Neural cell (in vitro differentiated cells): ENCODE data around the gene ZNF362. TPM values are rescaled to one million over a fixed set of nuclear protein-coding genes. Genes with fewer than 3 reads are reported as not detected.

Experiments used
- H2AFZ ChIP-seq: fragments of 200-600, 300-800 bp; sonication (generic), shearing (Covaris generic); 2 replicates; pipeline ENCODE4 v1.6.0; 2014; ENCODE audit warnings: low read depth, mild to moderate bottlenecking, antibody characterized with exemption, low read length, moderate library complexity
- H3F3A ChIP-seq: fragments of 200-600 bp; shearing (Covaris generic); 2 replicates; pipeline ENCODE4 v1.6.1; 2016; ENCODE audit warnings: mild to moderate bottlenecking, moderate library complexity, mixed read lengths, antibody characterized with exemption, low read length; ENCODE audit not compliant: insufficient read depth, poor library complexity, severe bottlenecking
- H3K27ac ChIP-seq: fragments of 200-600, 300-800 bp; sonication (generic), shearing (Covaris generic); 2 replicates; pipeline ENCODE4 v1.5.1; 2014; ENCODE audit warnings: mild to moderate bottlenecking, low read length, moderate library complexity
- H3K27me3 ChIP-seq: fragments of 300-800, 200-600 bp; sonication (generic), shearing (Covaris generic); 2 replicates; pipeline ENCODE4 v1.6.0; 2014; ENCODE audit warnings: mild to moderate bottlenecking, low read depth, low read length, moderate library complexity; ENCODE audit not compliant: insufficient read depth
- H3K36me3 ChIP-seq: fragments of 300-800, 200-600 bp; sonication (generic), shearing (Covaris generic); 2 replicates; pipeline ENCODE4 v1.5.1; 2014; ENCODE audit warnings: mild to moderate bottlenecking, antibody characterized with exemption, low read length, moderate library complexity; ENCODE audit not compliant: insufficient read depth
- H3K4me2 ChIP-seq: fragments of 300-800, 200-600 bp; sonication (generic), shearing (Covaris generic); 2 replicates; pipeline ENCODE4 v1.6.0; 2014; ENCODE audit warnings: mild to moderate bottlenecking, low read length
- H3K4me3 ChIP-seq: fragments of 300-800, 200-600 bp; sonication (generic), shearing (Covaris generic); 2 replicates; pipeline ENCODE4 v1.5.1; 2014; ENCODE audit warnings: mild to moderate bottlenecking, low read length, moderate library complexity
- H3K79me2 ChIP-seq: fragments of 200-600 bp; shearing (Covaris generic); replicated peaks from 2 replicates; pipeline ENCODE4 v1.6.0; 2014; ENCODE audit warnings: mild to moderate bottlenecking, low read length, moderate library complexity; ENCODE audit not compliant: insufficient read depth
- H3K9ac ChIP-seq: fragments of 300-800, 200-600 bp; sonication (generic), shearing (Covaris generic); 2 replicates; pipeline ENCODE4 v1.6.1; 2016; ENCODE audit warnings: mild to moderate bottlenecking, low read length, mixed read lengths
- H3K9me2 ChIP-seq: fragments of 200-600 bp; shearing (Covaris generic); 2 replicates; pipeline ENCODE4 v1.6.1; 2016; ENCODE audit warnings: mild to moderate bottlenecking, low read length, mixed read lengths; ENCODE audit not compliant: insufficient read depth
- H3K9me3 ChIP-seq: fragments of 200-600, 300-800 bp; sonication (generic), shearing (Covaris generic); 2 replicates; pipeline ENCODE4 v1.6.1; 2016; ENCODE audit warnings: mild to moderate bottlenecking, mixed run types, low read length, moderate library complexity, mixed read lengths
- H4K20me1 ChIP-seq: fragments of 200-600 bp; shearing (Covaris generic); 2 replicates; pipeline ENCODE4 v1.6.1; 2016; ENCODE audit warnings: mild to moderate bottlenecking, mixed run types; ENCODE audit not compliant: insufficient read depth
- CTCF ChIP-seq: fragments of 450-650 bp; IDR thresholded peaks from 2 replicates; pipeline ENCODE4 v1.5.1; 2014; ENCODE audit warnings: antibody characterized with exemption, mild to moderate bottlenecking, moderate library complexity; ENCODE audit not compliant: poor library complexity, severe bottlenecking
- EP300 ChIP-seq: fragments of 450-650 bp; conservative IDR thresholded peaks from 2 replicates; pipeline ENCODE4 v1.6.1; 2014; ENCODE audit warnings: antibody characterized with exemption, mild to moderate bottlenecking, moderate library complexity; ENCODE audit not compliant: poor library complexity, severe bottlenecking
- EZH2 ChIP-seq: fragments of 200-600, 300-800 bp; shearing (Covaris generic), sonication (generic); IDR thresholded peaks from 2 replicates; pipeline ENCODE4 v1.6.1; 2014; ENCODE audit warnings: antibody characterized with exemption, low read length, borderline replicate concordance, mild to moderate bottlenecking; ENCODE audit not compliant: insufficient read depth, poor library complexity, severe bottlenecking
- MXI1 ChIP-seq: fragments of 450-650 bp; conservative IDR thresholded peaks from 2 replicates; pipeline ENCODE4 v1.6.1; 2014; ENCODE audit warnings: antibody characterized with exemption, mild to moderate bottlenecking; ENCODE audit not compliant: poor library complexity, severe bottlenecking
- POLR2AphosphoS5 ChIP-seq: IDR thresholded peaks from 2 replicates; pipeline ENCODE4 v1.6.1; 2012
- RAD21 ChIP-seq: fragments of 450-650 bp; conservative IDR thresholded peaks from 2 replicates; pipeline ENCODE4 v1.6.1; 2014; ENCODE audit warnings: antibody characterized with exemption, mild to moderate bottlenecking, moderate library complexity
- REST ChIP-seq: IDR thresholded peaks from 2 replicates; pipeline ENCODE4 v1.6.1; 2012; ENCODE audit warnings: borderline replicate concordance
- SMC3 ChIP-seq: fragments of 450-650 bp; conservative IDR thresholded peaks from 2 replicates; pipeline ENCODE4 v1.6.1; 2014; ENCODE audit warnings: antibody characterized with exemption, mild to moderate bottlenecking, moderate library complexity; ENCODE audit not compliant: poor library complexity
- TAF1 ChIP-seq: IDR thresholded peaks from 2 replicates; pipeline ENCODE4 v1.6.1; 2012; ENCODE audit warnings: low read depth
- polyA plus RNA-seq: library from polyadenylated mRNA; depleted of rRNA; stranded (reverse); fragments of >200 nt; gene quantifications from 2 replicates; pipeline ENCODE4 v1.2.3, GENCODE V29; 2014

ZNF362 gene
- polyA plus RNA-seq, 1 donor from 2014 or later, result 17.6 TPM

DNA sequence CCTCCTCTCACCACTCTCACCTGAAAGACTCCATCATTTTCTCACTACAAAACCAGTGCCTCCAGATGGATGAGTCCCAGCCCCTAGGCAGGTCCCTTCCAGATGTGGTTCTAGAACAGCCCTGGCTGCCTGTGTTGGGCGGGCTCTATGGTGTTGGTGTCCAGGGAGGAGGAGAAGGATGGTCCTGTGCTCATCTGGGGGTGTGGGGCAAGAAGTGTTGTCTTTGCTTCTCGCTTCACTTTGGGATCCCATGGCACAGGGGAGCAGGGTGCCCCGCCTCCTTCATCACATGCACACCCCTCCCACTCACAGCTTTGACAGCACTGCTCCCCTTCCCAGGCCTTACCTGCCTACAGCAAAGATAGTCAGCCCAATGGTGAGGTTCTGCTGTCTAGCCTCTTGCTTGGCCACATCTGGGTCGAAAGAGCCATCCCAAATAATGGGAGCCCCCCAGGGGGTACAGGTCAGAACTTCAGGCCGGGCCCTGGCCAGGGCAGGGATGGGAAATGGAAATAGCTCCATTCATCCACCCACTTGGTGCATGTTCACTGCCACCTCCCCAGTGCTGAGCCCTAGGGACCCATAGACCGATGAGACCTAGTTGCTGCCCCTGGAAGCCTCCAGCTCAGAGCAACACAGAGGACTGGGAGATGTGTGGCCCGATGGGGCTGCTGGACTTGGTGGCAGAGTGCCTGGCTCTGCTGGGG lies 55.6 kb downstream of the ZNF362 start:
- Histone ChIP-seq H3K9me2 (no peaks in the 10 kb centered on the region), H3K9ac (no peak overlapping the region)
- TF ChIP-seq EZH2 (no peak), TAF1 (no peak), MXI1 (no peak), POLR2AphosphoS5 (no peak), EP300 (no peak), CTCF (no peak), RAD21 (no peak), SMC3 (no peak), REST (no peak)

DNA sequence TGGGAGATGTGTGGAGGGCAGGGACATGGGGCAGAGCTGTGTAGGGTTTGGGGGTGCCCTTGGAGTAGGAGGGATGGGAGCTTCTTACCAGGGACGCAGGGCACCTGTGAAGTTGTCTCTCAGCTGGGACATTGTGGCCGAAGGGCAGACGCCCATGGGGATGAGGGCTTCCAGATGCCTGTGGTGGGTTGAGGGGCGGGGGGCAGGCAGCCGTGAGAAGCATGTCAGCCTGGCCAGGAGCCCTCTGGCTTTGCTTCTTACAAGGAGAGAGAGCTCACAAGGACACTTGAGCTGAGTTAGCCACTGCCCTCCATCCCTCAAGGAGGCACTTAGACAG lies 56.1 kb downstream of the ZNF362 start:
- Histone ChIP-seq H3K27ac (no peak overlapping the region), H3K9ac (no peak overlapping the region), H3K9me3 (no peaks in the 10 kb centered on the region), H3K27me3 (no peaks in the 10 kb centered on the region), H3F3A (no peaks in the 10 kb centered on the region), H3K79me2 (no peaks in the 10 kb centered on the region), H4K20me1 (no peaks in the 10 kb centered on the region), H2AFZ (no peak overlapping the region), H3K36me3 (no peaks in the 10 kb centered on the region), H3K4me3 (no peak overlapping the region), H3K9me2 (no peaks in the 10 kb centered on the region), H3K4me2 (no peak overlapping the region)
- TF ChIP-seq EZH2 (no peak), SMC3 (no peak), MXI1 (no peak), TAF1 (no peak), CTCF (no peak), REST (no peak), RAD21 (no peak), EP300 (no peak), POLR2AphosphoS5 (no peak)

More for the DNA sequence above, 55.6 kb downstream of the ZNF362 start:
- no peak overlapping the region for H3K27ac ChIP-seq
- no peaks in the 10 kb centered on the region for H3K36me3 ChIP-seq
- H3F3A ChIP-seq, result no peaks in the 10 kb centered on the region
- no peaks in the 10 kb centered on the region for H4K20me1 ChIP-seq
- H3K27me3 ChIP-seq, result no peaks in the 10 kb centered on the region
- H2AFZ ChIP-seq, result no peak overlapping the region
- H3K4me3 ChIP-seq, result no peak overlapping the region
- no peaks in the 10 kb centered on the region for H3K9me3 ChIP-seq
- H3K4me2 ChIP-seq, result no peak overlapping the region
- no peaks in the 10 kb centered on the region for H3K79me2 ChIP-seq
